ENCODE data around the gene DIP2C. TPM values are rescaled to one million over a fixed set of nuclear protein-coding genes. Genes with fewer than 3 reads are reported as not detected.

DIP2C gene
- total RNA-seq, 1 experiment from 2014 or later, result 11.0 TPM

GRCh38 chr10:656883-657282, 32.6 kb downstream of the DIP2C start (continued):
- TF ChIP-seq ZNF281 (CRISPR knock-in tag; IDR thresholded peaks at IDR 0.05) (no peak), ZNF671 (CRISPR knock-in tag; IDR thresholded peaks at IDR 0.05) (no peak), GRHL2 (CRISPR knock-in tag; IDR thresholded peaks at IDR 0.05; ENCODE audit: insufficient replicate concordance, severe bottlenecking) (no peak), CREB1 (CRISPR knock-in tag; IDR thresholded peaks at IDR 0.05) (no peak), CTCF (IDR thresholded peaks at IDR 0.05) (no peak), EMX1 (CRISPR knock-in tag; IDR thresholded peaks at IDR 0.05) (no peak), AFF4 (CRISPR knock-in tag; IDR thresholded peaks at IDR 0.05; ENCODE audit: borderline replicate concordance) (no peak), HMGXB4 (CRISPR knock-in tag; IDR thresholded peaks at IDR 0.05) (no peak)

GRCh38 chr10:655184-655583, 34.3 kb downstream of the DIP2C start:
- ATAC-seq, result no peak
- Mint-ChIP-seq H3K4me3 (no peak overlapping the region), H3K9me3 (no peaks in the 10 kb centered on the region; the same call in 1 of the 2 replicates), H3K27me3 (ENCODE audit: low read depth) (no peaks in the 10 kb centered on the region), H3K27ac (no peak overlapping the region), H3K4me1 (peaks cover 14% of the 10 kb centered on the region), H3K36me3 (no peaks in the 10 kb centered on the region)
- ChIA-PET CTCF (interaction anchor here (0.8 kb wide), 1 partner anchor 155 kb away, joined by 5 read pairs; no protein-coding TSS in a partner anchor), POLR2A (interaction anchor here (0.6 kb wide), 1 partner anchor 12 kb away, joined by 3 read pairs; no protein-coding TSS in a partner anchor)
- DNase-seq (ENCODE audit: low spot score), result no peak
- no peak for TF ChIP-seq MYBL2 (CRISPR knock-in tag; IDR thresholded peaks at IDR 0.05)
- TF ChIP-seq TEAD4 (CRISPR knock-in tag; IDR thresholded peaks at IDR 0.05), result no peak
- no peak for TF ChIP-seq ATF3 (CRISPR knock-in tag; conservative IDR thresholded peaks at IDR 0.05)
- TF ChIP-seq STAT6 (CRISPR knock-in tag; conservative IDR thresholded peaks at IDR 0.05; ENCODE audit: low read depth), result no peak
- TF ChIP-seq CTCF (IDR thresholded peaks at IDR 0.05), result no peak
- no peak for TF ChIP-seq E2F1 (CRISPR knock-in tag; IDR thresholded peaks at IDR 0.05)
- TF ChIP-seq NFE2L1 (CRISPR knock-in tag; IDR thresholded peaks at IDR 0.05), result no peak
- no peak for TF ChIP-seq GABPB1 (CRISPR knock-in tag; IDR thresholded peaks at IDR 0.05)
- no peak for TF ChIP-seq AR (CRISPR knock-in tag; IDR thresholded peaks at IDR 0.05)

Measured in WTC11 (cell line).